Activated CD8-positive, alpha-beta memory T cell treated with anti-CD3 and anti-CD28 coated beads, Interleukin-2, amount 50 U/mL, for 48 hours (primary cell): ENCODE results near the gene SLC12A2.

Experiments used
- DNase-seq: peaks from one replicate; pipeline ENCODE4 v3.0.0-alpha.2; 2020

Gene SLC12A2

DNA sequence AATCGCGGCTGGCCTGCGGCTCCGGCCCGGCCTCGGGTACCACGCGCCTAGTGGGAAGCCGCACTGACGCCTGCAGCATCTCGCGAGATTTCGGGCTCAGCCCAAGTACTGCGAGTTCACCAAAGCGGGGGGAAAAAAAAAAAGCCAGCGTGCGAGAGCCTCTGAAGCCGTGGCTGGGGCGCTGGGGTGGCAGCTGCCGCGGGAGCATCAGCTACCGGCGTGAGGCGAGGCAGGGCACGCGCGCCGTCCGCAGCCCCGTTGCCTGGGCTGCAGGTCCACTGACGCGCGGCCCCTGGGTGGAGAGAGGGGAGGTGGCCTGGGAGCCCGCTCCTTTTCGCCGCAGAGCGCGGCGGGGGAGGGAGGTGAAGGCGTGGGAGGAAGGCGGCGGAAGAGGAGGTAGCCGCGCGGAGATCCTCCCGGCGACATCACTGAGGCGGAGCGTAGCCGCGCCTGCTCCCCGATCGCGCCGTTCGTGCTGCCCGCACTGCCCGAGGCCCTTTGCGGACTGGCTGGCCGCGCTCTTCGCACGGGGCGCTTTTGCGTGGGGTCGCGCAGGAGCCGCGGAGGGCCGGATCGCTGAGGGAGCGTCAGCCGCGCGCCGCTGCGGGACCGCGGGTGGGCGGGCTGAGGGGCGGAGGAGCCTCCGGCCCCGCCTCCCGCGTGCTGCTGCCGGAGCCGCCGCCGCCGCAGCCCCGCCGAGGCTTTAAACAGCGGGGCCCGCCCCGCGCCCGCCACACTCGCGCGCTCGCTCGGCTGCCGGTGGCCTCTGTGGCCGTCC, at the start of gene SLC12A2:
Gene SLC12A2, plus strand, starts transcription at position 734 of the 778 bp plus-strand sequence. CDS start 189 bp downstream, outside the sequence.
- DNase-seq, result peak; percentile 92

- DNase-seq, result no peak
Observed at GRCh38 chr5:128035689-128036088, 47.9 kb upstream of the SLC12A2 start.

GRCh38 chr5:128036950-128037349, 46.6 kb upstream of the SLC12A2 start:
- DNase-seq, result no peak

DNA sequence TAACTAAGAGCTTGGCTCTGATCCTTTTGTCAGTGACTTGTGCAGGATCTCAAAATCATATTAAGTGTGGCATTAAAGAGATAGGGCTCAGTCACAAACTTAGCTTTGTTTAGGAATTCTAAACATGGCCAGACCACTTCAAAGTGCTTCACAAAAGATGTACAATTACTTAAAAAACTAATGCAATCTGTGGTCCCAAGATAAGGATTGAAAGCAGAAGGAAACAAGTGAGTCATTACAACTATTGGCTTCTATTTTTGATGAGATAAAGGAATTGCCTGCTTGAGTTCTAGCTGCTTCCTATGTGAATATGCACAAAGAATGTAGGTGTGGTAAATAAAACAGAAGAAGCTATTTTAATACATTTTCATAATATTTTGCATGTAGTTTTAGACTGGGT, 44.9 kb upstream of the SLC12A2 start:
- DNase-seq, result no peak

- no peak for DNase-seq
Observed at GRCh38 chr5:128040927-128041326, 42.6 kb upstream of the SLC12A2 start.

DNA sequence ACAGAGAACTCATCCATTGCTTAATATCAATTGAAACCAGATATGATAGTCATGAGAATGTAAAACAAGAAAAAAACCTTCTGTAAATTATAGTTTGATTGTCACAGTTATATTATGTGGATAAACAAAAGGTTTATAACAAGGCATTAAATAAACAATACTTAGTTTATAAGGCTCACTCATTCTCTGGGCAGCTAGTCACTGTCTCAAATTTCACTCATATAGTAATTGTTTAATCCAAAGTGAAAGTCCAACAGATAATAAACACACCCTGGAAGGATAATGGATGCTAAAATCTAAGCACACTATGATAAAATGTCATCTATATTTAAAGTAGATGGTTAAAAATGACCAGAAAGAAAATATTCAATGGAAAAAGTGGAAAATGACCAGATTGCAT, 30.8 kb upstream of the SLC12A2 start:
- no peak for DNase-seq

DNA sequence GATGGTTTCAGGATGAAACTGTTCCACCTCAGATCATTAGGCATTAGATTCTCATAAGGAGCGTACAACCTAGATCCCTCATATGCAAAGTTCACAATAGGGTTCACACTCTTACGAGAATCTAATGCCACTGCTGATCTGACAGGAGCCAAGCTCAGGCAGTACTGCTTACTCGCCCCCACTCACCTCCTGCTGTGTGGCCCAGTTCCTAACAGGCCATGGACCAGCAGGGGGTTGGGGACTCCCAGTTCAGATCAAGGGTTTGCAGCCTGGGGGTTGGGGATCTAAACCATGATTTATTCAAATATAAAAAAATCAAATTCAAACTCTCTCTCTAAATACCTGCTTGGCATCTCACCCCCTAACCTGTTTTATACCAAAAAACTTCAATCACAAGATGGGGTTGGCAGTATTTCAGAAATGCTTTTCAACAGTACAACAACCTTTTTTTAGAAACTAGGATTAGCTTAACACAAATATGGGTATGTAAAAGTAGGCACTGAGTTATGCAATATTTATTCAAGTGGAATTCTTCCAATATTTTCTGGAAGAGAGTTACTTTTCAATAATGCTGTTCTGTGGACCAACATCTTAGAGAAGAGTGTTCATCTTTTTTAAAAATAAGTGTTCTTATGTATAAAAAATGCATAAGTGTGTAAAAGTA, 30.1 kb upstream of the SLC12A2 start:
- no peak for DNase-seq

GRCh38 chr5:128060644-128061385, 22.8 kb upstream of the SLC12A2 start:
- DNase-seq, result no peak

DNA sequence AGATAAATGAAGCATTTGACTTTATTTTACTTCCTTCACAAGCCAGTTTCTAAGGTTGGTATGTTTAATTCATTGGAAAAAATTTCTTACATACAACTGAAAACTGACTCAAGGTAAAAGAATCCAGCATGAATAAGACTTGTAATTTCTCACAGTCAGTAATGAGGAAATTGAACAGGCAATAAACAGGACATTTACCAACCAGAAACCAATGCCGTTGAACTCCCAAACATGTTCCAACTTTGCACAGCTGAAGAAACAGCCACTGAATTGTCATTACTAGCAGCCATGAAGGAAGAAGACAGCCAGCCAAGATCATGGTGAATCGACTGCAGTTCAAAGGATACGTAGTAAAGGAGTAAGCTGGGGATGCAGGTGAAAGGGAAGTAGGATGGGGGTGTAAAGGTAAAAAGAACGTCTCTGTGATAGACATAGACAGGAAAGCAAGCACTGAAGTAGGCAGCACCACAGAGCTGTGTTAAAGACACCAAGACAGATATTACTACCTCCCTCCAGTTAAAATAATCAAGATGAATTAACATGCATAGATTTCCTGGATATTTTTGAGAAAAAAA, 21.3 kb upstream of the SLC12A2 start:
- DNase-seq, result no peak

DNA sequence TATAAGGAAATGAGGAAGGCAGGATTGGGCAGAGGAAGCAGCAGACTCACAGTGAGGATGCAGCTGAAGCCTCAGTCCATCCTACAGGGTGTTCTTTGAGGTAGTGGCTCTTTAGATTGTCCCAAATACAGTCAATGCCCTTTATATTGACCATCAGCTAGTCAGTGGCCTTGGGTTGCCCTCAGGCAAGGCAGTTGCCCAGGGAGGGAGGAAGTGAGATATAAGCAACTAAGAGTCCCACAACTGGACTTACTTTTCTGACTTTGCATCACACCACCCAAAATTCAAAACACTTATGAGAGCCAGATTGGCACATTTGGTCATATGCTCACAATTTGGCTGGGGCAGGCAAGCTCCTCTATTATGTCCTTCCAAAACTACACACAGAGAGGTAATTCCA, 9.4 kb upstream of the SLC12A2 start:
- no peak for DNase-seq

GRCh38 chr5:128074953-128075352, 8.6 kb upstream of the SLC12A2 start:
- no peak for DNase-seq

GRCh38 chr5:128077526-128077925, 6.0 kb upstream of the SLC12A2 start:
- DNase-seq, result no peak

GRCh38 chr5:128081111-128081851, 2.3 kb upstream of the SLC12A2 start:
- DNase-seq, result no peak

GRCh38 chr5:128082551-128083032, 974 bp upstream of the SLC12A2 start:
- no peak for DNase-seq

DNA sequence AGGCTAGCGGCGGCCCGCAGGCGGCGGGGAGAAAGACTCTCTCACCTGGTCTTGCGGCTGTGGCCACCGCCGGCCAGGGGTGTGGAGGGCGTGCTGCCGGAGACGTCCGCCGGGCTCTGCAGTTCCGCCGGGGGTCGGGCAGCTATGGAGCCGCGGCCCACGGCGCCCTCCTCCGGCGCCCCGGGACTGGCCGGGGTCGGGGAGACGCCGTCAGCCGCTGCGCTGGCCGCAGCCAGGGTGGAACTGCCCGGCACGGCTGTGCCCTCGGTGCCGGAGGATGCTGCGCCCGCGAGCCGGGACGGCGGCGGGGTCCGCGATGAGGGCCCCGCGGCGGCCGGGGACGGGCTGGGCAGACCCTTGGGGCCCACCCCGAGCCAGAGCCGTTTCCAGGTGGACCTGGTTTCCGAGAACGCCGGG, 253 bp downstream of the SLC12A2 start:
- DNase-seq, result no peak

DNA sequence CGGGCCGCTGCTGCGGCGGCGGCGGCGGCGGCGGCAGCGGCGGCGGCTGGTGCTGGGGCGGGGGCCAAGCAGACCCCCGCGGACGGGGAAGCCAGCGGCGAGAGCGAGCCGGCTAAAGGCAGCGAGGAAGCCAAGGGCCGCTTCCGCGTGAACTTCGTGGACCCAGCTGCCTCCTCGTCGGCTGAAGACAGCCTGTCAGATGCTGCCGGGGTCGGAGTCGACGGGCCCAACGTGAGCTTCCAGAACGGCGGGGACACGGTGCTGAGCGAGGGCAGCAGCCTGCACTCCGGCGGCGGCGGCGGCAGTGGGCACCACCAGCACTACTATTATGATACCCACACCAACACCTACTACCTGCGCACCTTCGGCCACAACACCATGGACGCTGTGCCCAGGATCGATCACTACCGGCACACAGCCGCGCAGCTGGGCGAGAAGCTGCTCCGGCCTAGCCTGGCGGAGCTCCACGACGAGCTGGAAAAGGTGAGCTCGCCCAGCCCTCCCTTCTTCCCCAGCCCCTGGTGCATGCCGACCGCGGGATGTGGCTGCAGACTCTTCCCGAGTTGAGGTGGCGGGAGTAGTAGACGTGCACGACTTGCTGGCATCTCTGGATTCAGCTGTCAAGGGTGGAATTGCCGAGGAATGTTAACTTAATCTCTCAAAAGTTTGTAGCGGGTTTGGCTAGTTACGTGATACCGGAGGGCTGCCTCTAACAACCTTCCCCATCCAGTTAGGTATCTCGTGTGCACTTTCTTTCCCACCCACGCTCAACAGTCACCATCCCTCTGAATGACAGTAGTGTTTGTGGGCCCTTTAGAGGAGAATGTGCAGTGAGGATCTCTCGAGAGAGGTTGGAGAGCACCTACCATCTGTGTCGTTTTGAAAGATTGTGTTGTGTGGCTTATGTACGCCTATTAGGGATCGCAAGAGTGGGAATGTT, 932 bp downstream of the SLC12A2 start:
- DNase-seq, result peak; percentile 77

- DNase-seq, result no peak
Observed at GRCh38 chr5:128085413-128085812, 1.8 kb downstream of the SLC12A2 start.

GRCh38 chr5:128091579-128091978, 8.0 kb downstream of the SLC12A2 start:
- DNase-seq, result no peak

DNA sequence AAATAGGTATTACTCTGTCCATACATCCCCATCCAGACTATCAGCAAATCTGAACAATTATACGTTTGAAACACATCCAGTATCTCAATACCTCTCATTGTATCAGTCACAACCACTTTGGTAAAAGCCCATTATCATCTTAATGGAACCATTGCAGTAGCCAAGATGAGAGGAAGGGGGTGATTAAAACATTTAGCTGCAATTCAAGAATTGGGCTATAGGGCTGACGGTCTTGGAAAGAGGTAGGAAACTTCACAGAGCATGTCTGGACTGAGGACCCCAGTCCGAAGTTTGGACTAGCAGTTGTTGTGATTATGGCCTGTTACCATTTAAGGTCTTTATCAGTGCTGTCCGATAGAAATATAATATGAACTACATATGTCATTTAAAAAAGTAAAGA, 8.6 kb downstream of the SLC12A2 start:
- no peak for DNase-seq

GRCh38 chr5:128093368-128093767, 9.8 kb downstream of the SLC12A2 start:
- DNase-seq, result no peak

DNA sequence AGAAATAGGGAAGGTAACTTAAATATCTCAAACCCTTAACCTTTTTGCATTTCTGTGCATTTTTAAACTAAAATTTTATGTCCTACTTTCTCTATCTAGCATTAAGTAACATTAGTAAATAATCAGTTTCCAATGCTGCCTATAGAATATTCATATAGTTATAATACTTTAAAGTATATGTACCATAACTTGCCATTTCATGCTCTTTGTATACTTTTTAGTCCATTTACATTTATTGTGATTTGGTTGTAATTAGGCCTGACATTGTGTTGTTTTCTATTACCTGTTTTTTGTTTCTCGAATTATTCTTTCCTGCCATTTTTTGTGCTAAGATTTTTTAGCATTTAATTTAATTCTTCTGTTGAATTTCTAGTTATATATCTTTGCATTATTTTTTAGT, 13.7 kb downstream of the SLC12A2 start:
- no peak for DNase-seq
